Measurements from ENCODE around the gene MORC4. TPM values are rescaled to one million over a fixed set of nuclear protein-coding genes. Genes with fewer than 3 reads are reported as not detected.

MORC4 gene
- total and polyA plus RNA-seq, 2 of the 4 experiments (the other 2 are of a cell fraction) = 17.5 to 34.2 TPM

- Histone ChIP-seq H4K91ac (ENCODE audit: insufficient read depth, low read depth, low read length) (no peak within 1 kb of the TSS), H2AFZ (replicated peaks; ENCODE audit: low read length, poor library complexity) (no peak within 1 kb of the TSS), H3K23ac (ENCODE audit: low read depth, low read length) (no peak within 1 kb of the TSS), H3K9me1 (ENCODE audit: insufficient read depth, low read length) (no peaks in the 10 kb centered on the region), H3K4ac (ENCODE audit: low read depth, low read length) (no peak within 1 kb of the TSS), H3K56ac (ENCODE audit: extremely low read depth, insufficient read depth, low read length) (no peak within 1 kb of the TSS), H2BK15ac (ENCODE audit: low read depth, low read length) (no peak within 1 kb of the TSS), H4K5ac (ENCODE audit: low read depth, low read length) (no peak within 1 kb of the TSS), H2BK20ac (ENCODE audit: low read depth, low read length) (no peak within 1 kb of the TSS), H3K4me3 (ENCODE audit: insufficient read depth, low read depth, low read length) (no peak within 1 kb of the TSS), H4K8ac (ENCODE audit: low read depth in 2 of 2, low read length in 2 of 2) (no peak within 1 kb of the TSS), H4K20me1 (ENCODE audit: insufficient read depth, low read length) (no peaks in the 10 kb centered on the region), H3K18ac (ENCODE audit: low read depth, low read length) (no peak within 1 kb of the TSS), H3K27ac (ENCODE audit: insufficient read depth, low read length) (no peak within 1 kb of the TSS), H3K36me3 (ENCODE audit: control insufficient read depth, insufficient read depth, low read length) (no peaks in the 10 kb centered on the region), H3K79me1 (ENCODE audit: low read depth in 1 of 2, low read length in 2 of 2) (no peaks in the 10 kb centered on the region), H3K9ac (ENCODE audit: low read depth, low read length) (no peak within 1 kb of the TSS), H3K27me3 (ENCODE audit: control insufficient read depth, insufficient read depth, low read length) (peaks cover 14% of the 10 kb centered on the region), H2AK5ac (ENCODE audit: low read depth, low read length) (no peak within 1 kb of the TSS), H2BK5ac (ENCODE audit: low read depth, low read length, poor library complexity, severe bottlenecking) (no peak within 1 kb of the TSS), H3K9me3 (ENCODE audit: control insufficient read depth, insufficient read depth, low read length) (no peaks in the 10 kb centered on the region), H2BK120ac (ENCODE audit: low read depth, low read length) (no peak within 1 kb of the TSS), H3K4me2 (ENCODE audit: low read depth, low read length) (no peak within 1 kb of the TSS), H3K14ac (replicated peaks; ENCODE audit: low read depth, low read length) (no peak within 1 kb of the TSS), H2AK9ac (replicated peaks; ENCODE audit: low read depth, low read length, poor library complexity) (no peak within 1 kb of the TSS), H3K4me1 (ENCODE audit: control insufficient read depth, insufficient read depth, low read length) (no peaks in the 10 kb centered on the region)
- in situ Hi-C loops (cut with MboI; ENCODE audit: low sequenced_read_pairs) (no loop called here), dilution Hi-C loops (cut with HindIII; ENCODE audit: low sequenced_read_pairs, unreplicated experiment) (no loop called here), intact Hi-C loops (cut with micrococcal nuclease) (no loop called here)
- ATAC-seq (ENCODE audit: low read depth) (no peak), DNase-seq (no peak)
- POLR2A ChIA-PET (ENCODE audit: unreplicated experiment) = no interaction called here
- BruUV-seq (replicated peaks) = no TSS peak
- WGBS, 2 experiments (ENCODE audit: extremely low coverage in 2 of 2, insufficient read length in 1 of 2) = no CpG with 5 or more reads among the region's 1 CpG
- TF ChIP-seq RAD21 (IDR thresholded peaks at IDR 0.05; ENCODE audit: low read length) (no peak), POLR2A (IDR thresholded peaks at IDR 0.05; ENCODE audit: low read depth, low read length) (no peak), USF2 (IDR thresholded peaks at IDR 0.05; ENCODE audit: low read depth, low read length) (no peak), MXI1 (IDR thresholded peaks at IDR 0.05; ENCODE audit: borderline replicate concordance, low read depth, low read length) (no peak), CEBPB (IDR thresholded peaks at IDR 0.05; ENCODE audit: low read depth, low read length) (no peak), RFX5 (IDR thresholded peaks at IDR 0.05; ENCODE audit: low read depth, low read length) (no peak), FOS (IDR thresholded peaks at IDR 0.05; ENCODE audit: low read depth, low read length) (no peak), SMC3 (IDR thresholded peaks at IDR 0.05; ENCODE audit: low read depth, low read length) (no peak), NFE2L2 (IDR thresholded peaks at IDR 0.05; ENCODE audit: low read depth, low read length) (no peak), MAZ (IDR thresholded peaks at IDR 0.05; ENCODE audit: borderline replicate concordance, low read depth, low read length) (no peak), CHD1 (IDR thresholded peaks at IDR 0.05; ENCODE audit: low read depth, low read length) (no peak), CTCF (conservative IDR thresholded peaks at IDR 0.05; ENCODE audit: low read depth, low read length) (no peak), BHLHE40 (IDR thresholded peaks at IDR 0.05; ENCODE audit: low read depth, low read length) (no peak)
- CTCF ChIA-PET = interaction anchor here (1.3 kb wide), 1 partner anchor 48 kb away, joined by 4 read pairs; no protein-coding TSS in a partner anchor
Observed at GRCh38 chrX:106903291-106903824, 96.7 kb downstream of the MORC4 start, which contains the start of gene RIPPLY1. Gene RIPPLY1 (minus strand): TSS chrX:106903341. CDS start chrX:106903287, 54 bp downstream.
